HEK293 (cell line): Measurements from ENCODE around the gene HPD.

Experiments
- CTCF ChIA-PET: fragments of 350-600 bp; formaldehyde crosslinking; extraction: SDS; loops from one replicate; lab custom pipeline; 2021; ENCODE audit warnings: antibody characterized with exemption; lab: Yijun Ruan, JAX
- POLR2A ChIA-PET: fragments of 300-600 bp; formaldehyde crosslinking; extraction: SDS; loops from one replicate; lab custom pipeline; 2020; ENCODE audit warnings: antibody characterized with exemption, inconsistent platforms; lab: Yijun Ruan, JAX
- H3K27ac ChIP-seq: fragments of 200-500 bp; sonication (Bioruptor generic); 2 replicates; pipeline ENCODE4 v1.5.1; 2014; ENCODE audit warnings: low read depth, low read length, control low read depth, inconsistent platforms; ENCODE audit errors: extremely low read depth
- H3K36me3 ChIP-seq, 2 experiments: fragments of 200-500 bp in 1 of 2; sonication (Bioruptor generic) in 1 of 2; 1 replicate in 1 of 2; 2 replicates in 1 of 2; pipeline ENCODE4 v1.5.1; 2014 to 2017; ENCODE audit warnings: inconsistent platforms in 2 of 2, low read length in 2 of 2; ENCODE audit not compliant: control insufficient read depth in 2 of 2, insufficient read depth in 1 of 2
- H3K4me1 ChIP-seq: fragments of 200-500 bp; sonication (Bioruptor generic); 2 replicates; pipeline ENCODE4 v1.5.1; 2014; ENCODE audit warnings: mild to moderate bottlenecking, low read length, inconsistent platforms; ENCODE audit not compliant: control insufficient read depth, insufficient read depth
- H3K4me3 ChIP-seq: 2 replicates; pipeline ENCODE4 v1.5.1; 2011; ENCODE audit warnings: low read depth, mild to moderate bottlenecking, control low read depth, low read length, moderate library complexity
- H3K9me3 ChIP-seq: fragments of 200-500 bp; sonication (Bioruptor generic); 2 replicates; pipeline ENCODE4 v1.5.1; 2014; ENCODE audit warnings: low read depth, low read length, inconsistent platforms; ENCODE audit not compliant: control insufficient read depth, insufficient read depth
- BCL11A ChIP-seq: fragments of 450-650 bp; formaldehyde crosslinking; IDR thresholded peaks from 2 replicates; pipeline ENCODE4 v1.5.1; 2016; ENCODE audit warnings: low read depth, missing biosample characterization, missing genetic modification characterization
- GLIS2 ChIP-seq: fragments of 450-650 bp; formaldehyde crosslinking; IDR thresholded peaks from 2 replicates; pipeline ENCODE4 v1.5.1; 2016; ENCODE audit warnings: missing biosample characterization, missing genetic modification characterization
- MZF1 ChIP-seq: fragments of 450-650 bp; formaldehyde crosslinking; IDR thresholded peaks from 2 replicates; pipeline ENCODE4 v1.5.1; 2017; ENCODE audit warnings: missing biosample characterization, missing genetic modification characterization, borderline replicate concordance
- PBX3 ChIP-seq: sonication (generic); formaldehyde crosslinking; IDR thresholded peaks from 2 replicates; pipeline ENCODE4 v1.8.1; 2022; ENCODE audit warnings: mild to moderate bottlenecking, moderate library complexity, missing genetic modification reagents
- SCRT1 ChIP-seq: fragments of 450-650 bp; formaldehyde crosslinking; IDR thresholded peaks from 2 replicates; pipeline ENCODE4 v1.5.1; 2016; ENCODE audit warnings: missing biosample characterization, missing genetic modification characterization, borderline replicate concordance
- SCRT2 ChIP-seq: fragments of 450-650 bp; formaldehyde crosslinking; IDR thresholded peaks from 2 replicates; pipeline ENCODE4 v1.5.1; 2016; ENCODE audit warnings: missing biosample characterization, missing genetic modification characterization
- ZBTB44 ChIP-seq: fragments of 450-650 bp; IDR thresholded peaks from 2 replicates; pipeline ENCODE4 v1.5.1; 2018; ENCODE audit warnings: missing biosample characterization, mild to moderate bottlenecking, missing genetic modification characterization
- ZFP69B ChIP-seq: fragments of 450-650 bp; formaldehyde crosslinking; IDR thresholded peaks from 2 replicates; pipeline ENCODE4 v1.5.1; 2016; ENCODE audit warnings: missing biosample characterization, missing genetic modification characterization
- ZNF121 ChIP-seq: fragments of 450-650 bp; formaldehyde crosslinking; IDR thresholded peaks from 2 replicates; pipeline ENCODE4 v1.5.1; 2016; ENCODE audit warnings: missing biosample characterization, missing genetic modification characterization
- ZNF132 ChIP-seq: fragments of 450-650 bp; formaldehyde crosslinking; IDR thresholded peaks from 2 replicates; pipeline ENCODE4 v1.5.1; 2017; ENCODE audit warnings: missing biosample characterization, missing genetic modification characterization, borderline replicate concordance
- ZNF488 ChIP-seq: fragments of 450-650 bp; formaldehyde crosslinking; IDR thresholded peaks from 2 replicates; pipeline ENCODE4 v1.5.1; 2016; ENCODE audit warnings: missing biosample characterization, missing genetic modification characterization
- ZNF571 ChIP-seq: fragments of 450-650 bp; formaldehyde crosslinking; IDR thresholded peaks from 2 replicates; pipeline ENCODE4 v1.5.0; 2017; ENCODE audit warnings: missing biosample characterization, missing genetic modification characterization
- ZNF580 ChIP-seq: fragments of 450-650 bp; formaldehyde crosslinking; IDR thresholded peaks from 2 replicates; pipeline ENCODE4 v1.5.1; 2016; ENCODE audit warnings: missing biosample characterization, missing genetic modification characterization
- ZNF596 ChIP-seq: fragments of 450-650 bp; IDR thresholded peaks from 2 replicates; pipeline ENCODE4 v1.5.0; 2018; ENCODE audit warnings: missing biosample characterization, mild to moderate bottlenecking, missing genetic modification characterization, moderate library complexity
- ZNF621 ChIP-seq: fragments of 450-650 bp; formaldehyde crosslinking; IDR thresholded peaks from 2 replicates; pipeline ENCODE4 v1.5.1; 2017; ENCODE audit warnings: missing biosample characterization, missing genetic modification characterization
- ZNF670 ChIP-seq: fragments of 450-650 bp; formaldehyde crosslinking; IDR thresholded peaks from 2 replicates; pipeline ENCODE4 v1.5.1; 2016; ENCODE audit warnings: missing biosample characterization, missing genetic modification characterization, low read depth
- ZNF747 ChIP-seq: fragments of 450-650 bp; formaldehyde crosslinking; IDR thresholded peaks from 2 replicates; pipeline ENCODE4 v1.5.1; 2016; ENCODE audit warnings: missing biosample characterization, missing genetic modification characterization
- ZNF843 ChIP-seq: fragments of 450-650 bp; formaldehyde crosslinking; IDR thresholded peaks from 2 replicates; pipeline ENCODE4 v1.5.1; 2016; ENCODE audit warnings: missing biosample characterization, missing genetic modification characterization

Gene HPD

GRCh38 chr12:121815263-121815662 lies 43.4 kb downstream of the HPD start:
- H3K36me3 ChIP-seq: peaks cover 22 to 80% of the 10 kb centered on the region in 2 experiments
- H3K9me3 ChIP-seq: no peaks in the 10 kb centered on the region
- no peak for TF ChIP-seq ZNF580 (tag by site-specific recombination)
- no peak for TF ChIP-seq GLIS2 (tag by site-specific recombination)
- TF ChIP-seq ZNF488 (tag by site-specific recombination): no peak
- TF ChIP-seq ZBTB44 (tag by site-specific recombination): no peak
- TF ChIP-seq ZNF670: no peak
- no peak for TF ChIP-seq PBX3
- TF ChIP-seq ZNF571 (tag by site-specific recombination): no peak
- no peak for TF ChIP-seq ZNF843
- TF ChIP-seq SCRT1 (tag by site-specific recombination): 0 out of 2 replicates have a peak, but pooled peaks have one; percentile 64
- TF ChIP-seq SCRT2 (tag by site-specific recombination): peak; percentile 66; the same call in 1 of the 2 replicates
- TF ChIP-seq ZNF121: peak; percentile 65; the same call in 1 of the 2 replicates
- no peak overlapping the region for H3K27ac ChIP-seq
- H3K4me3 ChIP-seq: no peak overlapping the region
- peaks cover 5% of the 10 kb centered on the region; the same call in 1 of the 2 replicates for H3K4me1 ChIP-seq
- POLR2A ChIA-PET: interaction anchor here (0.6 to 1.5 kb wide), 3 partner anchors 9 to 20 kb away, joined by 3 to 7 read pairs (median 3); no protein-coding TSS in a partner anchor
- CTCF ChIA-PET: interaction anchor here (1.7 to 15.1 kb wide), 2 partner anchors 20 to 73 kb away, joined by 5 to 393 read pairs; partner anchors contain the start of genes PSMD9 and RHOF

- POLR2A ChIA-PET: interaction anchor here (0.6 to 1.5 kb wide), 3 partner anchors 10 to 19 kb away, joined by 3 to 7 read pairs (median 3); no protein-coding TSS in a partner anchor
- Histone ChIP-seq H3K4me1 (peaks cover 5% of the 10 kb centered on the region; the same call in 1 of the 2 replicates), H3K36me3 (peaks cover 22 to 80% of the 10 kb centered on the region in 2 experiments), H3K27ac (no peak overlapping the region), H3K4me3 (no peak overlapping the region), H3K9me3 (no peaks in the 10 kb centered on the region)
- no peak for TF ChIP-seq ZNF843
- TF ChIP-seq SCRT2 (tag by site-specific recombination): no peak
- no peak for TF ChIP-seq BCL11A (tag by site-specific recombination)
- no peak for TF ChIP-seq ZFP69B (tag by site-specific recombination)
- no peak for TF ChIP-seq ZNF596 (tag by site-specific recombination)
- TF ChIP-seq ZNF621 (tag by site-specific recombination): no peak
- TF ChIP-seq MZF1 (tag by site-specific recombination): no peak
- no peak for TF ChIP-seq GLIS2 (tag by site-specific recombination)
- no peak for TF ChIP-seq ZNF747 (tag by site-specific recombination)
- TF ChIP-seq ZNF132 (tag by site-specific recombination): no peak
- CTCF ChIA-PET: interaction anchor here (15.1 kb wide), 1 partner anchor 20 kb away, joined by 393 read pairs; the partner anchor contains the start of gene RHOF
These were observed 44.1 kb downstream of the HPD start for GRCh38 chr12:121814429-121815119.
